ENCODE measurements around the gene FOXP1.
A peak's percentile ranks its signal among the peaks of the same experiment; 100 is the strongest.

The FOXP1 gene

DNA sequence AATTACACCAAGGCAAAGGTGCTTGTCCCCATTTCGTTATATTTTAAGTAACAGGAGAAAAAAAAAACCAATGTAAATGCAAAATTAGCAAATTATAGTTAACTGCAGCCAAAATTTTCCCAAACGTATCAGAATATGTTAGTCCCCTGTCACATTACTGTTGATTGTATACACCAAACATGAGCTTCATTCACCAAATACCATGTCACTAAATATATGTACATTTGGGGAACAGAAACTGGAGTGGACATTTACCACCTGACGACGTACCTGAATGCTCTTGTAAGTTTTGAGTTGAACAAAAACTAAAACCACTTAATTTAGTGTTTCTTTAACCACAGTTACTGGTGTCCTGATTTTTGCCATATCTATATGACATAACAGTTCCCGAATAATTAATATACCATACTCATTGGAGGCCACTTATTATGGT lies 3.3 kb upstream of the FOXP1 start:
- DNase-seq (ENCODE audit: low read depth in 2 of 2): no peak

DNA sequence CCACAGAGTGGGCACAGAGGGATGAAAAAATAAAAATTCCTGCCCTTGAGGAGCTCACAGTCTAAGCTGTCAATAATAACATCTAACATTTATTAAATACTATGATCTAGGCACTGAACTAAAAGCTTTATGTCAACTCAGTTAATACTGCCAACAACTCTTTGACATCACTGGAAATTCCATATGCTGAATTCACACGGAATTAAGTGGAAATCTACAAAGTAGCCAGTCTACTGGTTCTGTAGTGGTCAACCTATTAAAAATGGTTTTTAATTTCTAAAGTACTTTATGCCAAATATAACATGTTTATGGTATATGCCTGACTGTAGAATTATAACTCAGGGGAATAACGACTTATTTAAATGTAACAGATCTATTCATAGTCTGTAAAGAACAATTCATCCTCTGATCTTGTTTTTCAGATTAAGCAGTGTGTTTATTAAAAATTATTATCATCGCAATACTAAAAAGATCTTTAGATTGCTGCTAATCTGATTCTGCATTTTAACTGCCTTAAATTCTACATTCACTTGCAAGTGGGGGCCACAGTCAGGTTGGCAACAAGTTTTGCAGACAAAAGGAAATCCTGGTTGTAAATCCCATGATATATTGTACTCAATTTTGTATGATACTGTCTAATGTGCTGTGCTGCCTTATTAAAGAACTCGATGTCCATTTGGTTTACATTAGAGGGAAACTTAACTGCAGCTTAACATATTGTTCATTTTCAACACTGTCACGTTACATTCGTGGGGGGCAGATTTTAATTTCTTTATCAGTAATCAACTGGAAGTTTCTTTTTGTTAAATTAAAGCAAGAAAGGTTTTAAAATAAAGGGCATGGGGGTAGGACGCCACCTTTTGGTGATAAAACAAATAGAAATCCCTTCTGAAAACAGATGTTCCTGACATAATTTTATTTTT lies 2.6 kb upstream of the FOXP1 start:
- no peak for DNase-seq (ENCODE audit: low read depth in 2 of 2)

DNA sequence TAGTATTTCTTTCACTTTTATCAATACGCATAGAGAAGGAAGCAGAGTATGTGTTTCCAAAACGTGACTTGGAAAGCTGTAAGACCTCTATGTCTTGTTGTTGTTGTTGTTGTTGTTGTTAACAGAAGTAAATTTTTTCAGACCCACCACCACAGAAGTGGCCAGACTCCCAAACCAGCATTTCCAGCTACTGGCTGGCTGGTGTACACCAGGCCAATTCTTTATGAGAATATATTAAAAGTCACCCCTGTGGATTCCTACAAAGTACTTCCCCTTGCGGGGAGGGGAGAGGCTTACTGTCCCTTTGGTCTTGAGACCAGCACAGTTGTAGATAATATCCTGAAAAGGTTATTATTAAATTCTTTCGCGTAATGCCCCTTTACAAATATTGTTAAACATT lies 1.6 kb upstream of the FOXP1 start:
- no peak for DNase-seq (ENCODE audit: low read depth in 2 of 2)

DNA sequence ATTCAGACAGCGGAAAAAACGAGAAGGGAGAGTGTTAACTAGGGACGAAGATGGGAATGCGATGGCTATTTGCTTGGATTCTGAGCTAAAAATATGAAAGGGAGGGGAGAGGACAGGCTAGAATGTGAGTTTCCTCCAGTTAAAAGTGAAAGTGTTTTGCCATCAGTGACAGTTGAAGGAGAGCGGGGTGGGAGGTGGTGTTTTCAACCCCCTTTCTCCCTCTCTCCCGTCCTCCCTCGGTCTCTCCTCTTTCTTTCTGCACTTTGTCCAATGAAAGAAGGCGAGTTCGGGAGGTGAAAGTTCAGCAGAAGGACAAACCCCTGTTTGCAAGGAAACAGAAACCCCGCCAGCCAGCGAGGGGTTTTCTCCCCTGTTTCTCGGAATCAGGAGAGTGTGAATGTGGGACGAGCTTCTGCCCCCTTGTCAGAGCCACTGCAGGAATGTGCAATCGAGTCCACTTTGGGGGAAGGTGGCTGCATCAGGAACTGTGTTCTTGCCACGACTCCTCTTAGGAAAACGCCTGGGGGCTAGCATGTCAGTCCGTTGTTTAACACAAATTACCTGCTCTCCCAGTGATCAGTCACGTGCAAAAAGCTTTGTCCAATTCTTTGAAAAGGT lies 975 bp upstream of the FOXP1 start:
- DNase-seq (ENCODE audit: low read depth in 2 of 2): peak; percentile 51 to 61

DNA sequence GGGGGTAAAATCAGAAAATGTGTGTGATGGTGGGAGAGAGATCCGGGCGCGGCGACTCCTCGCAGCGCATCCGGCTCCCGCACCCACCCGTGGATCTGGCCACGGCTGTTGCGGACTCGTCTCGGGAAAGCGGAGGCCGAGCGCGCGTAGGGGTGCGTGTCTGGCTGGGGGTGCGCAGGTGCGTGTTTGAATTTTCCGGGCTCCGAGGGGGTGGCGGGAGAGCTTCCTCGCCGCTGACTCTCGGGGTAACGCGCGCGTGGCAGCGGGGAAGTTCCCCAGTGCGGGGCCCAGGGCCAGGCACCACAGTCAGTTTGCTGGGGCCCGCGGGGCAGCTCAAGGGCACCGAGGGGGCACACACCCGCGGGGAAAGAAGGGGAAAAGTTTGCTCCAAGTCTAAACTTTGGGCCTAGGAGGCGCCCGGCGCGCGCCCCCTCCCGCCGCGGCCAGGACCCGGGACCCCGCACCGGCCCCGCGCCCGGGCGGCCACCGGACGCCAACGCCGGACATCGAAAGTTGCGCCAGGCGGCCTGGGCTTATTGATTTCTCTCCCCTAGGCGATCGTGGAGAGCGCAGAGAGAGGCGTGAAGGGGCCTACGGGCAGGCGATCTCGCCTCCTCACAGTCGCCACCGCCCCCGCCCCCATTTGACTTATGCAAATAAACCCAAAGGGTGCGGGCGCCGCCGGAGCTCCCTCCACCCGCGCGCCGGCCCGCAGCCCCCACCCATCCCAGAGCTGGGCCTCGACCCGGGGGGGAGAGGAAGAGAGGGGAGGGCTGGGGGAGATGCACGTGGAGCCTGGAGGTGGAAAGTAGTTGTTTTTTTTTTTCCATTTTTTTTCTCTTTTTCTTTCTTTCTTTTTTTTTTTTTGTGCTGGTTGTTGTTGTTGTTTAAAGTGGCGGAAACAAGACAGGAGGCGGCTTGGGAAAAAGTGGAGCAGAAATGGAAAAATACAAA lies 639 bp downstream of the FOXP1 start:
- DNase-seq (ENCODE audit: low read depth in 2 of 2): peak; percentile 71 to 77

DNA sequence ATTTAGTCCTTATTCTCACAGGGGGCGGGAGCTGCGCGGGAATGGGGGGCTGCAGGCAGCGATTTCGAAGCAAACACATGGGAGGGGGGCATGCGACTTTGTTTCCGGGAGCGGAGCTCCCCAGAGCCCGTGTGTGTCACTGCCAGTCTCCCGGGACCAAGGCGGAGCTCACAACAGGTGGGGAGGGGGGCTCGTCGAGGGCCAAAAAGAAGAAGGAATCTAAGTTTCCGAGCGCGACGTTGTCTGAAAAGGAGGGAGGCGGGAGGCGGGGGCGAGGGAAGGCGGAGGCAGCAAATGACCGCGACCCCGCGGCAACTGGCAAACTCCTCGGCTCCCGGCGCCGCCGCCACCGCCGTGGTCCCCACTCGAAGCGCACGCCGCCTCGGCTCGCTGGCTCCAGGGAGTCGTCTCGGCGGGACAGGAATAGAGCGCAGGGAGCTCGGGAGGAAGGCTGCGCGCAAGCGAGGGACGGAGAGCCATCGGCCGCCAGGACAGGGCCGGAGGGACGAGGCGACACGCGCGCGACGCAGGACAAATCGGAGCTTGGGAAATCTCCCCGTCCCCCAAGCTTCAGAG lies 1.4 kb downstream of the FOXP1 start:
- DNase-seq (ENCODE audit: low read depth in 2 of 2): peak; percentile 40 to 54

DNA sequence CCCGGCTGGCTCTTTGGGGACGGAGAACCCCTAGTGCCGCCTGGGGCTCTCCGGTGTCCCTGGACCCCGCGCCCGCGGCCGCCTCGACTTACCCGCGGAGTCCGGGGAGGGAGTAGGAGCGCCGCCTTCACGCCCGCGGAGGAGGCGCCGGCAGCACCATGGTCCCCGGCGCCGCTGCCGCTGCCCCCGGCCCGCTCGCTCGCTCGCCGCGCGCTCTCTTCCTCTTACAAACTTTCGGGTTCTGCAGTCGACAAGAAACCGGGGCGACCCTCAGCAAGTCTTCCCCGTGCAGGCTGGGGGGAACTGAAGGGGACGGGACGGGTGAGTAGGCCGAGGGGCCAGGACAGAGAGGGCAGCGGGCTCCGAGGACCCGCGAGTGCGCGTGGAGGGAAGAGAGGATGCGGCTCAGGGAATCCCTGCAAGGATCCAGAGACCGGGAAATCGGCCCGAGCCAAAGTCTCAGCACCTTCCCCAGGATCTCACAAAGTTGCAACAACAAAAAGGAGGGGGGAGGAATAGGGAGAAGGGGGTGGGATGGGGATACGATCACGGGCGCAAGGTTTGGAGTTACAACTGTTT lies 2.0 kb downstream of the FOXP1 start:
- DNase-seq (ENCODE audit: low read depth in 2 of 2): peak; percentile 22 to 28

DNA sequence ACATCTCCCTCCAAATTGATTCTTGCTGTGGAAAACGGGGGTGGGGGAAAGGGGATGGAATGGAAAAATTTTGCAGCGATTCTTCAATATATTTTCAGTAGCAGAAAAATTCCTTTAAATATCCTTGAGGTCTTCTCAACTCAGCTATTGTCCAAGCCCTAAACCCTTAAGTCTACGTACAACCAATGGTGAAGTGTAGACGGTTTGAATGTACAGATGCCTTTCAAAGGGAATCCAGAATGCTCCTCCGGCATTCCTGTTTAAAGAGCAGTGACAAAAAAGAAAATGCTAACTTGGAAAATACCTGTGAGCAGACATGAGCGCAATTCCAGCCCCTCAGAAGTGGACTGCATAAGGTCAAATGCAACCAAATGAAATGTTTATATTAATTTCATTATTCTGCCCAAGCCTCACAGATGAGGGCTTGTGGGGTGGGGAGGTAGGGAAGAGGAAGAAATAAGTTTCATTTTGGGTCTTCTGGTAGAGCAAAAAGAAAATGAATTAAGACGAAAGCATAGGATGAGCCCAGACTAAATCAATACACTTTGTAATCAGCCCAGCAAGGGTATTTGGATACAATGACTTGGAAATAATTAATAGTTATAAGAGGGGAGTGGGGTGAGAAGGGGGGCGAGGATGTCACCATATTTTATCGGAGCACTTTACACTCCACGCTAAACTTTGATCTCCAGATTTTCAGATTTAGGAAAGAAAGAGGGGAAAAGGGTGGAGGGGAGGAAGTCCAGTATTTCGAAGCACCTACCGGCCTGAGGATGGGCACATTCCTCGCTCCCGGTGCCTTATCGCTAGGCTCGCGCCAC lies 2.7 kb downstream of the FOXP1 start:
- DNase-seq (ENCODE audit: low read depth in 2 of 2): no peak

DNA sequence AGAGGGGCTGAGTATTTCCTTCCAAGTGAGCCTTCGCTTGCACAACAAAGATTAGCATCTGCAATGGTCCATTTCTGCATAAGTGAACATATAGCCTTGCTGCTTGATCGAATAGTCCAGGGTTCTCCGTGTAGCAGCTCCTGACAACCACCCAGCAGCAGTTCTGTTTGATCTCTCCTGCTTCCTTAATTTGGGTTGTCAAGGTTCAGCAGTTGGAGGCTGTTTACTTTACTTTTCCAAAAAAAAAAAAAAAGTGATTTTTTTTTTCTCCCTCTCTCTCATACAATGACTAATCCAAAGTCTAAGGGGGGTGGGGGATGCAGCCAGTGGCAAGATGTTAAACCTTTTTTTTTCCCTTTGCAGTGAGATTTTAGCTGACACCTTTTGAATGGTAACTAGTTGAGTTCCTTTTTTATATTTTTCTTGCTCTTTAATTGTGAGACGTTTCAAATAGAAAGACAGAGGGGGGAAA lies 3.6 kb downstream of the FOXP1 start:
- DNase-seq (ENCODE audit: low read depth in 2 of 2): no peak

DNA sequence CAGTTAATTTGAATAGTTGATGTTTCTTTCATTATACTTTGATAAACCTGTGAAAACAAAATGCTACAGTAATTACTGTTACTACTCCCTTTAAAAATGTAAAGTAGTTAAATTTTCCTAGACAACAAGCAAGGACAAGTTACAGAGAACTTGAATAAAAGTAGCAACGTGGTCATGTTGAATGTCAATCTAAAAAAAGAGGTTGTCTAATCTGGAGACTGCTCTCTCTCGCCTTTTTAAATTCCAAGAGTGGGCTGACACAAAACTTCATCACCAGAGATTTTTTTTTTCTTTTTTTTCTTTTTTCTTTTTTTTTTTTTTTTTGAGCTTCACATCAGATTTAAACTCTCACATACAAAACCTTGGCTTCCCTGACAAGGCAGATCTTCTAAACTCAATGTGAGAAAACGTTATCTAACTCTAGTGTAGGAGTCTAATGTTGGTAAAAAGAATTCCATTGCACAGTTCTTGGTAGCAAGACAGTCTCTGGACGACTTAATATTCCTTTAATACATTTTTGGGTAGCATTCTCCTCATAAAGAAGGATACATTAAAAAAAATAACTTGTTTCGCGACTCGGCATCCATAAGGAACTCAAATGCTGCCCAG lies 4.1 kb downstream of the FOXP1 start:
- no peak for DNase-seq (ENCODE audit: low read depth in 2 of 2)

DNA sequence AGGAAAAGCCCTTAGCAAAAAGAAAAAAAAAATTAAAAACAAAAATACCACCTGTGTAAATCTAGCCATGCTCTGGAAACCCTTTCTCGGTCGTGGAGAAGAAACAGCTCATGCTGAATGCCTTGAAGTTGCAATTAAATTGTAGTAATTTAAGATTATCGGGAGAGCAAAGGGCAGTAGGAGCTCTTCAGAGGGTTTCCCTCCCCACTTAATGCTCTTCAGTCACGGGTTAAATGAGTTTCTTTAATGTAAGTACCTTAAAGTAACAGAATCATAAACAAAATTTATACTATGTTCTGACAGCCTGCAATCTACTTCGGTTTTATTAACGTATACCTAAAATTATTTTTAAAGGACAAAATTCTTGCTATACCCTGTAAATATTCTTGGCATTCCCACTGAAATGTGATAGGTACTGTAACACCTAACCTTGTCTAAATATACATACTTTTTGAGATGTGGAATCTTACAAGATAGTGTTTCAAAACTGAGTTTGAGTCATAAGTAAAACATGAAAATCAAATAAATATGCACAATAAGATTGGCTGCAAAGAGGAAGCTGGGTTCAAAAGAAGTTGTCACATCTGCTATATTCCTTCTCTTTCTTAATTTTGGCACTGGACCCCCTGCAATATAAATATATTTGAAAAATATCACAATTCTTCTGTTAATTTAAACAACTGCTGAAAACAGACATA lies 5.3 kb downstream of the FOXP1 start:
- no peak for DNase-seq (ENCODE audit: low read depth in 2 of 2)

DNA sequence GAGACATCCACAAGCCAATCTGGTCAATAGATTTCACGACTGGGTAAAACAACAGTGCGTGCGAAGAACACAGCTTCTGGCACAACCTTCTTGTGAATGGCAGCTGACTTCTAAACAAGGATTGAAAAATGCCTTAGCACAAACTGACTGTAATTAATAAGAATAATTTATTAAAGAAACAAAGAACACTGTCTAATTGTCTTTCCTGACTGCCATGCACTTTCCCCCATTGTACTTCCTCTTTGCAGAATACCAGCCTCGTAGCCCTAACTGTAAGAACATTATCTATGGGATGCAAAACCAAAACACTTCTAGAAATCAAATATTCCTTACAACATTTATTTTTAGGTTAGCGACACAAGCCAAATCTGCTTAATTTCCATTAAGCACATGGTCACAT lies 6.5 kb downstream of the FOXP1 start:
- no peak for DNase-seq (ENCODE audit: low read depth in 2 of 2)

DNA sequence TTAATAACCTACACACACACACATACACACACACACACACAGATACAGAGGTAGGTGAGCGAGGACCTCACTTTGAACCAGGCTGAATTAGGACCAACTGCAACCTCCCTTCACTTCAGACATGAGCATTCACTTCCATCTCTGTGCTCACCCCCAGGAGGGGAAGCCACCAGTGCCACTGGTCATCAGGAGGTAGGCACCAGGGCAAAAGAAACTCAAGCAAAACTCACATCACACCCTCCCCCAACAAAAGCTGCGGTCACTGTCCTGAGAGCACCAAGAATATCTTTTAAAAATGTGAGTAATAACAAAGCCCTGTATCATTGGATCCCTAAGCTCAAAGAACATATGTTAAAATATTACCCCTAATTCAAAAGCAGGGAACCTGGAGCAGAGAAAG lies 8.1 kb downstream of the FOXP1 start:
- no peak for DNase-seq (ENCODE audit: low read depth in 2 of 2)

DNA sequence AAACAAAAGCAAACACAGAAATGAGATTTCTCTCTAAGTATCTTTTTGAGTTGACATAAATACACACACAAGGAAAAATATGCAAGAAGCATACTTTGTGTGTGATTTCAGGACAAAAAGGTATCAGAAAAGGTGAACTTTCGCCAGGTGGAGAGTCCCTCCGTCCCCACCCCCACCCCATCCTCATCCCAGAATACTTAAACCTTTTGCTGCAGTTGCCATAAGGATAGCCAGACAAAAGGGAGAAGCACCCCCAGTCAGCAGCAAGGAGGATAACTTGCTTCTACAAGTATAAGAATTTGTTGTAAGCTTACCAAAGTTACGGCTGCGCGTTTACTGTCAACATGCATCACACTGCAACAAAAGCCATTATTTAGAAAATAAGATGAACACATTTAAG lies 10.3 kb downstream of the FOXP1 start:
- DNase-seq (ENCODE audit: low read depth in 2 of 2): no peak

DNA sequence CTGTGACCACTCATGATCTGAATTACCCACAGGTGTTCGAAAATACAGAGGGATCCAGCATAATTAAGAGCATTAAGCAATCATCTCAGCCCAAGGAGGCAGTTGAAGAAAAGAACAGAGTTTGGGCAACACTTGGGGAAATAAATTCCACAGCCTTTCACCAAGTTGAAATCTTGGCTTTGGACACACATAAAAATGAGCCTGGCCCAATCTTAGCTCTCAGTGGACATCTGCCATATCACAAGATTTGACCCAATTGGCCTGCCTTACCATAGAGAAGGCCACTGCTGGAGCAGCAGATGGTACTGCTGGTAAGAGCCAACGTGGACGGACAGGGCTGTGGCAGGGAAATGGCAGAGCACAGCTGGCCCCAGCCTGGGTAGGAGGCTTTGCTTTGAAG lies 13.0 kb downstream of the FOXP1 start:
- no peak for DNase-seq (ENCODE audit: low read depth in 2 of 2)

DNA sequence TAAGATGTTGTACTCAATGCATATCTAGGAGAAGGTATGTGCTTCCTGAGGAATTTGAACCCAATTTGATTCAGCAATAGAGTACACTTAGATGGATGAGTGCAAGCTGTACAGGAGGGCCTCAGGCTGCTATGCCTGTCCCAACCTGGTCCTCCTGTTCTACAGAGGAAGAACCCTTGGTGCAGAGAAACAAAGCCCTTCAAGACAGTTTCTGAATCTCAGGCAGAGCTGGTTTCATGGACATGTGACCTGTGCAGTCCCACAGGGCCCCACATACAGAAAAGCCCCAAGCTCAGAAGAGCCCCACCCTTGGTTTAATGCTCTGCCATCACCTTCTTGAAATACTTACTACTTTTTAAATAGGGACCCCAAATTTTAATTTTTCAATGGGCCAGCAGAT lies 15.3 kb downstream of the FOXP1 start:
- DNase-seq (ENCODE audit: low read depth in 2 of 2): no peak

DNA sequence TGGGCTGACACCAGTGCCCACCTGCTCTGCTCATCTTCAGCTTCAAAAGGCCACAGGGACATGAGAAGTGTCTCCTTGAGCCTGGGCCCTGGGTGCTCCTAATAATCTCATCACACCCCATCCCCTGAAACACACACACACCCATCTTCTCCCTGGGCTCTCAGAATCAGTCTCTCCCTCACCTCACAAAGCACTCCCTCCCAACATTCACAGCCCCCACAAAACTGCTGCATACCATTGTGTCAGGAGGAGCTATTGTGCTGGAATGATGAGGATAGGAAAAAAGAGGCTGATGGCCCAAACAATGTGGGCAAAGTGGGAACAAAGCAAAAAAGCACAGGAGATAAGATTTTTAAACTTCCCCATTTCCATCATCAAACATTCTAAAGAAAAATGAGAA lies 16.8 kb downstream of the FOXP1 start:
- no peak for DNase-seq (ENCODE audit: low read depth in 2 of 2)

DNA sequence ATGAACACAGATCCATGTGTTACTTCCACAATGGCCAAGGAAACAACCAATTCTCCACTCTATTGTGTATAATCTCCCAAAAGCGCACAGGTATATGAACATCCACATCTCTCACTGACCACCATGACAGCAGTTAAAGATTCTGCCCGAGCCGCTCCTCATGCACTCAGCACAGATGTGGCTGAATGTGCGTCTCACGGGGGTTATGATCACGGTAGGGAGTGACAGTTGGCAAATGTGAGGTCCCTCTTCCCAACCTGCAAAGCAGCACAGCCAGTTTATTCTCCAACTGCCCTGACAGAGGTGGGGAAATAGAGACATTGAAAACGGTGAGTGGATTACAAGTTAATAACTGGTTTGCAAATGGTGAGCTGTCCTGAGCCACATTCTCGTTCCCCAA lies 17.6 kb downstream of the FOXP1 start:
- no peak for DNase-seq (ENCODE audit: low read depth in 2 of 2)

DNA sequence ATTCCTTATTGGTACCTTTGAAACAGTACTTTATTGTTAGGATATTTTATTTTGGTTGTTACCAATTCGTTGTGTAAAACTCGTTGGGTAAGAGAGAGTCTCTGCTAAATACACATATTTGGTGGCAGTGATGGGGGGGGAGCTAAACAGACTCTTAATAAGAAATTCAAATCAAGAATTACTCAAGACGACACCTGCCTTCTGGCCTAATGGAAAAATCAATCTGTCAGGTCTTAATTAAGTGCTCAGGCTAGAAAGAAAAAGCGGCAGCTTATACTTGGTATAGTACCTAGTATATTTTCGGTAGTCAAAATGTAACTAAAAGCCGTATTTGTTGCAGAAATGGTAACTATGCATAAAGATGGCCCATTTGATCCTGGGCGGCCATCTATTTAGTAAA lies 18.2 kb downstream of the FOXP1 start:
- DNase-seq (ENCODE audit: low read depth in 2 of 2): no peak

Data from stimulated activated CD4-positive, alpha-beta T cell treated with anti-CD3 and anti-CD28 coated beads, Interleukin-4, amount 100 ng/mL, for 48 hours (primary cell).